SK-N-SH (cell line): ENCODE data around the gene SAMD1. TPM values are rescaled to one million over a fixed set of nuclear protein-coding genes. Genes with fewer than 3 reads are reported as not detected.

Source experiments
- CTCF ChIA-PET: fragments of 300-600, 350-600 bp; formaldehyde crosslinking; extraction: SDS; loops from one replicate; lab custom pipeline; 2021; lab: Yijun Ruan, JAX
- POLR2A ChIA-PET: fragments of 350-600 bp; sonication (Branson Sonifier 250); formaldehyde crosslinking; extraction: SDS; loops from one replicate; lab custom pipeline; 2020; ENCODE audit warnings: antibody characterized with exemption, inconsistent platforms; lab: Yijun Ruan, JAX
- DNase-seq: peaks from one replicate; pipeline ENCODE4 v3.0.0; 2012
- H2AFZ ChIP-seq: fragments of 200-600 bp; sonication (generic); 2 replicates; pipeline ENCODE4 v1.8.1; 2016; ENCODE audit warnings: antibody characterized with exemption, mild to moderate bottlenecking, low read depth
- H3F3A ChIP-seq: fragments of 200-600 bp; sonication (generic); replicated peaks from 2 replicates; pipeline ENCODE3; 2016; ENCODE audit warnings: antibody characterized with exemption, mild to moderate bottlenecking; ENCODE audit not compliant: insufficient read depth
- H3K27ac ChIP-seq, 2 experiments: fragments of 200-500 bp in 1 of 2; fragments of 200-600 bp in 1 of 2; sonication (Bioruptor generic) in 1 of 2; sonication (generic), shearing (Covaris generic) in 1 of 2; 2 replicates each; pipeline versions ENCODE4 v1.5.1 to v1.6.1; 2014 to 2016; ENCODE audit warnings: low read depth in 2 of 2, inconsistent platforms in 1 of 2, low read length in 1 of 2, mild to moderate bottlenecking in 1 of 2, mixed read lengths in 1 of 2
- H3K27me3 ChIP-seq: fragments of 200-600 bp; sonication (generic), shearing (Covaris generic); 2 replicates; pipeline ENCODE4 v1.6.1; 2016; ENCODE audit warnings: mixed run types; ENCODE audit not compliant: insufficient read depth
- H3K36me3 ChIP-seq, 2 experiments: fragments of 200-500 bp in 1 of 2; fragments of 200-600 bp in 1 of 2; sonication (Bioruptor generic) in 1 of 2; sonication (generic) in 1 of 2; replicated peaks in 1 of 2; 2 replicates each; pipeline versions ENCODE3 to v1.5.1; 2014 to 2016; ENCODE audit warnings: low read length in 1 of 2, mild to moderate bottlenecking in 1 of 2; ENCODE audit not compliant: insufficient read depth in 2 of 2, control insufficient read depth in 1 of 2
- H3K4me1 ChIP-seq, 2 experiments: fragments of 200-500 bp in 1 of 2; fragments of 200-600 bp in 1 of 2; sonication (Bioruptor generic) in 1 of 2; sonication (generic), shearing (Covaris generic) in 1 of 2; 2 replicates each; pipeline versions ENCODE4 v1.5.1 to v1.6.1; 2014 to 2016; ENCODE audit warnings: low read depth in 1 of 2, low read length in 1 of 2, mixed run types in 1 of 2; ENCODE audit not compliant: insufficient read depth in 2 of 2, control insufficient read depth in 1 of 2
- H3K4me2 ChIP-seq: fragments of 200-600 bp; sonication (generic), shearing (Covaris generic); 2 replicates; pipeline ENCODE4 v1.6.1; 2017; ENCODE audit warnings: mixed run types
- H3K4me3 ChIP-seq, 2 experiments: fragments of 200-500 bp in 1 of 2; fragments of 200-600 bp in 1 of 2; sonication (Bioruptor generic) in 1 of 2; sonication (generic), shearing (Covaris generic) in 1 of 2; 2 replicates each; pipeline versions ENCODE4 v1.5.1 to v1.8.1; 2014 to 2016; ENCODE audit warnings: low read depth in 2 of 2, inconsistent platforms in 1 of 2, low read length in 1 of 2, mild to moderate bottlenecking in 1 of 2, mixed read lengths in 1 of 2, moderate library complexity in 1 of 2
- H3K79me2 ChIP-seq: fragments of 200-600 bp; sonication (generic); 2 replicates; pipeline ENCODE4 v1.8.1; 2017; ENCODE audit warnings: mild to moderate bottlenecking; ENCODE audit not compliant: insufficient read depth
- H3K9ac ChIP-seq: fragments of 200-600 bp; sonication (generic); 2 replicates; pipeline ENCODE4 v1.6.1; 2017; ENCODE audit warnings: mixed run types
- H3K9me2 ChIP-seq: fragments of 200-600 bp; sonication (generic); 2 replicates; pipeline ENCODE4 v1.6.1; 2017; ENCODE audit warnings: mixed run types
- H3K9me3 ChIP-seq: fragments of 200-600 bp; sonication (generic); 2 replicates; pipeline ENCODE4 v1.6.1; 2017; ENCODE audit warnings: mixed run types, mild to moderate bottlenecking, moderate library complexity
- H4K20me1 ChIP-seq: fragments of 200-600 bp; sonication (generic); 2 replicates; pipeline ENCODE4 v1.6.1; 2017; ENCODE audit warnings: mild to moderate bottlenecking, mixed run types; ENCODE audit not compliant: insufficient read depth
- CHD2 ChIP-seq: fragments of 150-350 bp; IDR thresholded peaks from 2 replicates; pipeline ENCODE4 v1.6.1; 2018; ENCODE audit warnings: low read length; ENCODE audit not compliant: partially characterized antibody
- ELF1 ChIP-seq: IDR thresholded peaks from 2 replicates; pipeline ENCODE4 v1.4.0; 2012
- EP300 ChIP-seq, 2 experiments: IDR thresholded peaks; 2 replicates each; pipeline versions ENCODE4 v1.4.0 to v1.6.1; 2012; ENCODE audit warnings: borderline replicate concordance in 1 of 2, low read depth in 1 of 2, low read length in 1 of 2
- FOXJ3 ChIP-seq: sonication (generic); formaldehyde crosslinking; IDR thresholded peaks from 2 replicates; pipeline ENCODE4 v1.5.1; 2020; ENCODE audit warnings: mild to moderate bottlenecking, missing genetic modification reagents
- GATA2 ChIP-seq: sonication (generic); formaldehyde crosslinking; IDR thresholded peaks from 2 replicates; pipeline ENCODE4 v1.5.0; 2020; ENCODE audit warnings: mild to moderate bottlenecking, missing genetic modification reagents
- JUND ChIP-seq: IDR thresholded peaks from 2 replicates; pipeline ENCODE4 v1.4.0; 2012
- MEF2A ChIP-seq: IDR thresholded peaks from 2 replicates; pipeline ENCODE4 v1.4.0; 2012; ENCODE audit warnings: low read depth, borderline replicate concordance
- MXI1 ChIP-seq: IDR thresholded peaks from 2 replicates; pipeline ENCODE4 v1.6.1; 2012; ENCODE audit warnings: mild to moderate bottlenecking, low read depth, low read length, improper control_type of control experiment
- NRF1 ChIP-seq: IDR thresholded peaks from 2 replicates; pipeline ENCODE4 v1.6.1; 2012; ENCODE audit warnings: low read depth, mild to moderate bottlenecking, low read length
- PBX3 ChIP-seq: IDR thresholded peaks from 2 replicates; pipeline ENCODE4; 2012
- POLR2AphosphoS5 ChIP-seq: IDR thresholded peaks from 2 replicates; pipeline ENCODE4 v1.6.1; 2012; ENCODE audit warnings: low read depth, low read length
- RCOR1 ChIP-seq: fragments of 150-350 bp; IDR thresholded peaks from 2 replicates; pipeline ENCODE4 v1.6.1; 2017; ENCODE audit warnings: antibody characterized with exemption, low read length
- RXRA ChIP-seq: IDR thresholded peaks from 2 replicates; pipeline ENCODE4 v1.4.0; 2012; ENCODE audit warnings: low read depth, mild to moderate bottlenecking, borderline replicate concordance
- SIN3A ChIP-seq: IDR thresholded peaks from 2 replicates; pipeline ENCODE4 v1.6.1; 2012; ENCODE audit warnings: low read depth, mild to moderate bottlenecking, low read length, moderate library complexity, borderline replicate concordance
- SMC3 ChIP-seq: IDR thresholded peaks from 2 replicates; pipeline ENCODE4 v1.6.1; 2012; ENCODE audit warnings: low read depth, low read length, improper control_type of control experiment
- TCF12 ChIP-seq: IDR thresholded peaks from 2 replicates; pipeline ENCODE4 v1.4.0; 2012
- TEAD4 ChIP-seq: IDR thresholded peaks from 2 replicates; pipeline ENCODE4 v1.4.0; 2012; ENCODE audit warnings: mild to moderate bottlenecking, borderline replicate concordance; ENCODE audit not compliant: insufficient read depth
- ZBTB33 ChIP-seq: IDR thresholded peaks from 2 replicates; pipeline ENCODE4 v1.4.0; 2012; ENCODE audit warnings: low read depth, borderline replicate concordance
- WGBS: methylation state at CpG from one replicate; pipeline ENCODE4 v1.1.6; 2017; ENCODE audit warnings: low lambda C conversion rate; 5-methylcytosine and 5-hydroxymethylcytosine counted together
- polyA plus RNA-seq, 3 experiments: library from polyadenylated mRNA; depleted of rRNA; stranded (reverse); fragments of >200 nt; gene quantifications; 2 replicates each; pipeline ENCODE4 v1.2.3, GENCODE V29; 2012
- TF ChIP-seq, protein P1 (sequence below): IDR thresholded peaks from 2 replicates; pipeline ENCODE4 v1.4.0; 2012; ENCODE audit warnings: low read depth

SAMD1 gene
- polyA plus RNA-seq, 1 of the 3 experiments (the other 2 are of a cell fraction): 19.0 TPM

- peaks cover 15% of the 10 kb centered on the region for H3F3A ChIP-seq
- H3K9ac ChIP-seq: no peak overlapping the region
- H3K4me1 ChIP-seq: peaks cover 15 to 36% of the 10 kb centered on the region in 2 experiments
- CTCF ChIA-PET: interaction anchor here (1.2 to 3.7 kb wide), 2 partner anchors 17 to 18 kb away, joined by 3 to 22 read pairs; partner anchors contain the start of gene ASF1B
- no peaks in the 10 kb centered on the region for H4K20me1 ChIP-seq
- TF ChIP-seq TEAD4: no peak
- TF ChIP-seq TCF12: no peak
- TF ChIP-seq GATA2: peak; percentile 63
- TF ChIP-seq, protein P1, sequence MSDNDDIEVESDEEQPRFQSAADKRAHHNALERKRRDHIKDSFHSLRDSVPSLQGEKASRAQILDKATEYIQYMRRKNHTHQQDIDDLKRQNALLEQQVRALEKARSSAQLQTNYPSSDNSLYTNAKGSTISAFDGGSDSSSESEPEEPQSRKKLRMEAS: no peak
- TF ChIP-seq SMC3: no peak
- TF ChIP-seq MEF2A: no peak
- no peak for TF ChIP-seq CHD2
- no peak for TF ChIP-seq JUND
- no peak for TF ChIP-seq SIN3A
- no peak for TF ChIP-seq POLR2AphosphoS5
- TF ChIP-seq PBX3: 0 out of 2 replicates have a peak, but pooled peaks have one; percentile 25
- TF ChIP-seq RCOR1: no peak
- TF ChIP-seq RXRA: no peak
- no peak; the same call in 1 of the 2 replicates for TF ChIP-seq MXI1
- TF ChIP-seq, all 33 proteins: peak for 2
- POLR2A ChIA-PET: interaction anchor here (2.4 kb wide), 1 partner anchor 16 kb away, joined by 13 read pairs; the partner anchor contains the start of gene ASF1B
- no peaks in the 10 kb centered on the region for H3K27me3 ChIP-seq
- peaks cover 0 to under 1% of the 10 kb centered on the region in 2 experiments for H3K36me3 ChIP-seq
- H2AFZ ChIP-seq: no peak overlapping the region
- H3K4me3 ChIP-seq: no peak overlapping the region
- H3K27ac ChIP-seq: peak overlapping the region in 1 of 2 experiments; percentile 98; a peak in 2 of 4 replicates
- no peak for DNase-seq
- H3K9me2 ChIP-seq: no peaks in the 10 kb centered on the region
- no peak overlapping the region for H3K4me2 ChIP-seq
- no peaks in the 10 kb centered on the region for H3K9me3 ChIP-seq
- H3K79me2 ChIP-seq: peaks cover 22% of the 10 kb centered on the region
- 68% methylated on average over 3 of the region's 7 CpGs for WGBS
Observed at GRCh38 chr19:14119644-14120496, 29.3 kb upstream of the SAMD1 start.

GRCh38 chr19:14119146-14119545 is 28.6 kb upstream of the SAMD1 start:
- no peak for DNase-seq
- Histone ChIP-seq H3K9ac (peak overlapping the region; percentile 54), H3K27ac (peak overlapping the region; percentile 70 to 98), H3F3A (peaks cover 15% of the 10 kb centered on the region), H3K36me3 (no peaks in the 10 kb centered on the region), H3K9me3 (no peaks in the 10 kb centered on the region), H3K4me2 (peak overlapping the region; percentile 81), H3K9me2 (no peaks in the 10 kb centered on the region), H2AFZ (peak overlapping the region; percentile 77; the same call in 1 of the 2 replicates), H3K4me3 (no peak overlapping the region; a peak in 1 of 4 replicates), H4K20me1 (no peaks in the 10 kb centered on the region), H3K79me2 (peaks cover 26% of the 10 kb centered on the region), H3K4me1 (peaks cover 15 to 36% of the 10 kb centered on the region in 2 experiments), H3K27me3 (no peaks in the 10 kb centered on the region)
- WGBS: 64% methylated on average over 3 of the region's 3 CpGs
- ChIA-PET CTCF (interaction anchor here (1.2 to 3.7 kb wide), 3 partner anchors 17 to 229 kb away, joined by 3 to 22 read pairs (median 9); partner anchors contain the start of gene ASF1B), POLR2A (interaction anchor here (2.4 kb wide), 1 partner anchor 17 kb away, joined by 13 read pairs; the partner anchor contains the start of gene ASF1B)
- TF ChIP-seq NRF1: no peak
- no peak for TF ChIP-seq RCOR1
- TF ChIP-seq FOXJ3 (CRISPR knock-in tag): no peak
- no peak for TF ChIP-seq TEAD4
- TF ChIP-seq GATA2: no peak
- no peak for TF ChIP-seq SMC3
- no peak for TF ChIP-seq ELF1
- no peak for TF ChIP-seq EP300 (IDR thresholded peaks at IDR 0.05; ENCODE audit: borderline replicate concordance in 1 of 2, low read depth in 1 of 2, low read length in 1 of 2)
- no peak for TF ChIP-seq MXI1
- no peak for TF ChIP-seq ZBTB33
- no peak for TF ChIP-seq MEF2A
- no peak for TF ChIP-seq RXRA
